Heart left ventricle (tissue), 16 donors: ENCODE measurements around the gene ERI3. TPM values are rescaled to one million over a fixed set of nuclear protein-coding genes. Genes with fewer than 3 reads are reported as not detected.

Experiments used
- ATAC-seq, 4 donors: fragments of 200-7000 bp; cut with Tn5 transposase; one replicate each; pipeline ENCODE4 v1.9.1; 2020 to 2022; ENCODE audit warnings: moderate library complexity in 4 of 4, mild to moderate bottlenecking in 3 of 4, moderate number of reproducible peaks in 1 of 4
- DNase-seq, 5 donors: peaks; one replicate each; pipeline ENCODE4 v3.0.0-alpha.2; 2020
- H3K27ac ChIP-seq, 12 donors: fragments of 200-600 bp; sonication (generic) in 4 of 12; one replicate each; pipeline versions ENCODE4 v1.5.0 to v1.8.0; 2016 to 2022; ENCODE audit warnings: mild to moderate bottlenecking in 2 of 12
- H3K27me3 ChIP-seq, 9 donors: fragments of 200-600 bp; sonication (generic) in 2 of 9; one replicate each; pipeline versions ENCODE4 v1.5.1 to v1.8.0; 2016 to 2022; ENCODE audit warnings: mild to moderate bottlenecking in 3 of 9
- H3K36me3 ChIP-seq, 9 donors: fragments of 200-600 bp; sonication (generic) in 2 of 9; one replicate each; pipeline versions ENCODE4 v1.5.0 to v1.8.0; 2018 to 2022; ENCODE audit warnings: mild to moderate bottlenecking in 2 of 9
- H3K4me1 ChIP-seq, 12 donors: fragments of 200-600 bp; sonication (generic) in 4 of 12; one replicate each; pipeline versions ENCODE4 v1.5.0 to v1.8.0; 2016 to 2022; ENCODE audit warnings: mild to moderate bottlenecking in 3 of 12
- H3K4me3 ChIP-seq, 12 donors: fragments of 200-600 bp; sonication (generic) in 4 of 12; one replicate each; pipeline versions ENCODE4 v1.5.0 to v1.8.0; 2017 to 2022; ENCODE audit warnings: mild to moderate bottlenecking in 9 of 12, moderate library complexity in 4 of 12
- H3K9me3 ChIP-seq, 12 donors: fragments of 200-600 bp; sonication (generic) in 4 of 12; one replicate each; pipeline versions ENCODE4 v1.5.0 to v1.8.0; 2016 to 2022; ENCODE audit warnings: mild to moderate bottlenecking in 1 of 12
- CTCF ChIP-seq, 12 donors: fragments of 200-600 bp; sonication (generic) in 4 of 12; IDR thresholded peaks; one replicate each; pipeline versions ENCODE4 v1.5.0 to v1.8.0; 2018 to 2022; ENCODE audit warnings: antibody characterized with exemption in 12 of 12, mild to moderate bottlenecking in 5 of 12
- POLR2A ChIP-seq, 2 donors: fragments of 450-650 bp; IDR thresholded peaks; one replicate each; pipeline ENCODE4 v1.6.1; 2017; ENCODE audit warnings: antibody characterized with exemption in 2 of 2, mild to moderate bottlenecking in 2 of 2, moderate library complexity in 2 of 2
- WGBS, 4 donors: extraction: QIAGEN DNeasy Blood & Tissue Kit in 2 of 4; methylation state at CpG; one replicate each; pipeline versions ENCODE4 v1.1.5 to v1.1.7; 2013 to 2018; 5-methylcytosine and 5-hydroxymethylcytosine counted together
- intact Hi-C, 10 donors: fragments of 100-400 bp; cut with DNase I; formaldehyde crosslinking; loops; one replicate each; pipeline versions ENCODE4 v1.11.1 to v1.14.2; 2022
- polyA plus RNA-seq, 2 donors: library from polyadenylated mRNA; stranded (reverse); fragments of 200-250 nt; gene quantifications; one replicate each; pipeline ENCODE4 v1.2.3, GENCODE V29; 2013
- total RNA-seq, 9 donors: library from RNA; depleted of rRNA in 2 of 9; stranded (reverse); fragments of >200 nt in 2 of 9; fragmentation: NEBNext Ultra II Directional in 3 of 9; extraction: Animal tissue kit (Norgen Biotek cat#: 25700) in 3 of 9; gene quantifications; one replicate each; pipeline versions ENCODE4 v1.1.0 to v1.2.4, GENCODE V29; 2016 to 2023
- donor health status: ischemic (EF 13 %, LVEDD 7.1; RV severe dilation, severe dysfunction).
- donor health status: healthy with polysubstance abuse.
- donor health status: DM: no; HTN: yes; CAD: no.
- donor health status: DM: no; HTN: no; CAD: no.
- donor health status: ischemic (EF 25% LVEDD 6.9; RV normal size, moderate dysfunction).
- donor health status: ischemic (EF 25% LVEDD 5.7; RV mildly dilated, moderate dysfunction).
- donor health status: healthy.
- donor health status: DM: yes; HTN: yes; CAD: no.
- donor health status: ischemic (EF 35%, LVEDD 5.7; RV mildly dilated, moderate dysfunction).
- donor health status: nonischemic (EF 11% LVEDD 7.7; RV severe dilation, severe dysfunction).
- donor health status: DM: yes; HTN: yes; CAD: no.
- donor health status: PGD.
- donor health status: ischemic (EF 29% LVEDD 5.4; RV normal size, mild dysfunction).
- donor health status: nonischemic (EF 23%, LVEDD 6.1; RV moderate dilation, normal function).

The ERI3 gene
- total and polyA plus RNA-seq, 11 donors = 29.8 to 68.9 (median 48.0) TPM

DNA sequence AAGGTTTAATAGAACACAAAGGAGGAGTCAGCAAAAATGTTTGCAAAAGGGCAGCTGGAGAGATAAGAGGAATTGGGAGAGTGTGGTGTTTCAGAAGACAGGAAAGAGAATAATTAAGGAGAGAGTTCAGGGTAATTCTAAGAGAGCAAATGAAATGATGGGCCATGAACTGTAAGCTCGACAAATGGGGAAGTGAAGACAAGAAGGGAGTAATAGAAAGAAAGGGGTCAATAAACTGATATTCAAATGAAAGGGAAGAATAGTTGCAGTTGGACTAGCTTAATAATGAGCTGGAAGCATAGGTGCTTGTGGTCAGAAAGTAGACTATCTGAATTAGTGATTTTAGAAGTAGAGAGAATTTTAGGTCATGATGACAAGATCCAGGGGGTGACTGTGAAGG, 34.4 kb upstream of the ERI3 start:
- DNase-seq (no peak), ATAC-seq (no peak)
- intact Hi-C loops = no loop called here
- no peaks in the 10 kb centered on the region for H3K36me3 ChIP-seq
- H3K4me3 ChIP-seq = no peak overlapping the region
- no peaks in the 10 kb centered on the region for H3K4me1 ChIP-seq
- no peak overlapping the region for H3K27ac ChIP-seq
- H3K9me3 ChIP-seq = no peaks in the 10 kb centered on the region
- WGBS, 4 donors = 78 to 89% (median 83%) methylated on average over 1 of the region's 1 CpG
- H3K27me3 ChIP-seq = peaks cover 0 to 42% (median 8%) of the 10 kb centered on the region in 9 donors
- no peak for TF ChIP-seq CTCF (IDR thresholded peaks at IDR 0.05)

GRCh38 chr1:44388551-44388950, 33.5 kb upstream of the ERI3 start:
- Histone ChIP-seq H3K9me3 (no peaks in the 10 kb centered on the region), H3K27me3 (peaks cover 0 to 34% (median 7%) of the 10 kb centered on the region in 9 donors), H3K4me3 (no peak overlapping the region), H3K4me1 (no peaks in the 10 kb centered on the region), H3K27ac (no peak overlapping the region), H3K36me3 (no peaks in the 10 kb centered on the region)
- ATAC-seq = no peak
- 56 to 63% (median 59%) methylated on average over 2 of the region's 2 CpGs for WGBS, 4 donors
- TF ChIP-seq CTCF (IDR thresholded peaks at IDR 0.05) (no peak), POLR2A (IDR thresholded peaks at IDR 0.05) (no peak)
- intact Hi-C loops = no loop called here
- DNase-seq = no peak

DNA sequence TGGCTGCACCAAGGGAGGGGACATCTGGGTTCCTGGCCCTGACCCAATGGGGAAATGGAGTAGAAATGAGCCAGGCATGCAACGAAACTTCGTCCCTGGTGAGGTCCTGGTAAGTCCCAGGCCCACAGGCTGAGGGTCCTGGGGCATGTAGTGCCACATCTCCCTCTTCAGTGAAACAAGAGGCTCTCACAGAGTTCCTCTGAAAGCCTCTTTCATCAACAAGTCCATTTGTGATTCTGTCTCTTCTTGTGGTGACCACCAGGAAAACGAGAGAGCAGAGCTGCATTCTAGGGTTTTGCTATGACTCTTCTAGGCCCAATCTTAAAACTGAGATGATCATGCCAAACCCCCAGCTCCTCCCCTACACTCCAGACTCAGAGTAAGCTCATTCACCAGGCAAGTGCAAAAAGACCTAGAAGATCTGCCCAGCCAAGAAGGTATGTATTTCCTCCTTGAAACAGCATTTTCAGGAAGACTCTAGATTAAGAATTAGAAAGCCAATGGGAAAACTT, 25.7 kb upstream of the ERI3 start:
- DNase-seq = no peak

More for the DNA sequence above, 25.7 kb upstream of the ERI3 start:
- no peak for ATAC-seq
- no peak overlapping the region for H3K27ac ChIP-seq
- H3K36me3 ChIP-seq = no peaks in the 10 kb centered on the region
- 67 to 83% (median 79%) methylated on average over 3 of the region's 3 CpGs for WGBS, 4 donors
- TF ChIP-seq POLR2A (IDR thresholded peaks at IDR 0.05) (no peak), CTCF (IDR thresholded peaks at IDR 0.05) (no peak)
- intact Hi-C loops = loop anchor here in 1 of 10 donors (5.0 kb wide), 1 partner anchor 272 kb away; no protein-coding TSS in a partner anchor
- no peaks in the 10 kb centered on the region for H3K4me1 ChIP-seq
- H3K9me3 ChIP-seq = no peaks in the 10 kb centered on the region
- peaks cover 0 to under 1% (median 0%) of the 10 kb centered on the region in 9 donors for H3K27me3 ChIP-seq
- no peak overlapping the region for H3K4me3 ChIP-seq
